MM.1S (cell line): ENCODE results near the gene MECP2.

Source experiments
- EZH2phosphoT487 ChIP-seq: fragments of 300-600 bp; sonication (generic); IDR thresholded peaks from 2 replicates; pipeline ENCODE4 v1.6.1; 2018; ENCODE audit warnings: antibody characterized with exemption, low read length
- TF ChIP-seq, protein P1 (sequence below): fragments of 300-600 bp; sonication (generic); IDR thresholded peaks from 2 replicates; pipeline ENCODE4 v1.5.1; 2016; ENCODE audit warnings: antibody characterized with exemption, low read length, mixed read lengths

DNA sequence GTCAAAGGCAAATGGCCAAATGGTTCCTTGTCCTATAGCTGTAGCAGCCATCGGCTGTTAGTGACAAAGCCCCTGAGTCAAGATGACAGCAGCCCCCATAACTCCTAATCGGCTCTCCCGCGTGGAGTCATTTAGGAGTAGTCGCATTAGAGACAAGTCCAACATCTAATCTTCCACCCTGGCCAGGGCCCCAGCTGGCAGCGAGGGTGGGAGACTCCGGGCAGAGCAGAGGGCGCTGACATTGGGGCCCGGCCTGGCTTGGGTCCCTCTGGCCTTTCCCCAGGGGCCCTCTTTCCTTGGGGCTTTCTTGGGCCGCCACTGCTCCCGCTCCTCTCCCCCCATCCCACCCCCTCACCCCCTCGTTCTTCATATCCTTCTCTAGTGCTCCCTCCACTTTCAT is 42.7 kb upstream of the MECP2 start:
- TF ChIP-seq, protein P1, sequence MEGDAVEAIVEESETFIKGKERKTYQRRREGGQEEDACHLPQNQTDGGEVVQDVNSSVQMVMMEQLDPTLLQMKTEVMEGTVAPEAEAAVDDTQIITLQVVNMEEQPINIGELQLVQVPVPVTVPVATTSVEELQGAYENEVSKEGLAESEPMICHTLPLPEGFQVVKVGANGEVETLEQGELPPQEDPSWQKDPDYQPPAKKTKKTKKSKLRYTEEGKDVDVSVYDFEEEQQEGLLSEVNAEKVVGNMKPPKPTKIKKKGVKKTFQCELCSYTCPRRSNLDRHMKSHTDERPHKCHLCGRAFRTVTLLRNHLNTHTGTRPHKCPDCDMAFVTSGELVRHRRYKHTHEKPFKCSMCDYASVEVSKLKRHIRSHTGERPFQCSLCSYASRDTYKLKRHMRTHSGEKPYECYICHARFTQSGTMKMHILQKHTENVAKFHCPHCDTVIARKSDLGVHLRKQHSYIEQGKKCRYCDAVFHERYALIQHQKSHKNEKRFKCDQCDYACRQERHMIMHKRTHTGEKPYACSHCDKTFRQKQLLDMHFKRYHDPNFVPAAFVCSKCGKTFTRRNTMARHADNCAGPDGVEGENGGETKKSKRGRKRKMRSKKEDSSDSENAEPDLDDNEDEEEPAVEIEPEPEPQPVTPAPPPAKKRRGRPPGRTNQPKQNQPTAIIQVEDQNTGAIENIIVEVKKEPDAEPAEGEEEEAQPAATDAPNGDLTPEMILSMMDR, result no peak
- TF ChIP-seq EZH2phosphoT487, result no peak
